ENCODE measurements around the gene MMP13. TPM values are rescaled to one million over a fixed set of nuclear protein-coding genes. Genes with fewer than 3 reads are reported as not detected.
A peak's percentile ranks its signal among the peaks of the same experiment; 100 is the strongest.
"Not testable (repeated sequence)": the region's sequence is repeated elsewhere in the genome, so short reads cannot be mapped to it uniquely, and the experiment has no call there.

The MMP13 gene
- total RNA-seq, 4 donors from 2014 or later, result not detected

DNA sequence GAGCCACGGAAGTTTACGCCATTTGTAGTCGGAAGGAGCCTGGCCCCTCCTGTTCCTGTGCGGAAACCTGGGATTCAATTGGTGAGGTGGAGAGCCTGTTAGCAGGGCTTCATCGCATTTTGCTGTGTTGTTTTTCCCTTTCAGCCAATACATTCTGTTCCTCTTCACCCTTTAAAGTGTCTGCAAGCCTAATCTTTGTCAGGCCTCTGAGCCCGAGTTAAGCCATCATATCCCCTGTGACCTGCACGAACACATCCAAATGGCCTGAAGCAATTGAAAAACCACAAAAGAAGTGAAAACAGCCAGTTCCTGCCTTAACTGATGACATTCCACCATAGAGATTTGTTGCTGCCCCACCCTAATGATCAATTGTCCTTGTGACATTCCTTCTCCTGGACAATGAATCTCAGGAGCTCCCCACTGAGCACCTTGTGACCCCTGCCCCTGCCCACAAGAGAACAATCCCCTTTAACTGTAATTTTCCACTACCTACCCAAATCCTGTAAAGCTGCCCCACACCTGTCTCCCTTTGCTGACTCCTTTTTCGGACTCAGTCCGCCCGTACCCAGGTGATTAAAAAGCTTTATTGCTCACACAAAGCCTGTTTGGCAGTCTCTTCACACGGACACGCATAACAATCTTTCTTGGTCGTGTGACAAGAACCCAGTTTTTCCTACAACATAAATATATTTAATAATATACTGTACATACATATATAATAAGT is 43.6 kb downstream of the MMP13 start:
- Histone ChIP-seq H3K4me3 (no peak overlapping the region), H3K27ac (no peak overlapping the region), H3K4me1 (no peaks in the 10 kb centered on the region), H3K36me3 (no peaks in the 10 kb centered on the region), H3K9me3 (no peaks in the 10 kb centered on the region), H3K27me3 (no peaks in the 10 kb centered on the region)
- ATAC-seq (no peak), DNase-seq (peak in 1 of 2 donors; percentile 40)
- TF ChIP-seq, protein P1, sequence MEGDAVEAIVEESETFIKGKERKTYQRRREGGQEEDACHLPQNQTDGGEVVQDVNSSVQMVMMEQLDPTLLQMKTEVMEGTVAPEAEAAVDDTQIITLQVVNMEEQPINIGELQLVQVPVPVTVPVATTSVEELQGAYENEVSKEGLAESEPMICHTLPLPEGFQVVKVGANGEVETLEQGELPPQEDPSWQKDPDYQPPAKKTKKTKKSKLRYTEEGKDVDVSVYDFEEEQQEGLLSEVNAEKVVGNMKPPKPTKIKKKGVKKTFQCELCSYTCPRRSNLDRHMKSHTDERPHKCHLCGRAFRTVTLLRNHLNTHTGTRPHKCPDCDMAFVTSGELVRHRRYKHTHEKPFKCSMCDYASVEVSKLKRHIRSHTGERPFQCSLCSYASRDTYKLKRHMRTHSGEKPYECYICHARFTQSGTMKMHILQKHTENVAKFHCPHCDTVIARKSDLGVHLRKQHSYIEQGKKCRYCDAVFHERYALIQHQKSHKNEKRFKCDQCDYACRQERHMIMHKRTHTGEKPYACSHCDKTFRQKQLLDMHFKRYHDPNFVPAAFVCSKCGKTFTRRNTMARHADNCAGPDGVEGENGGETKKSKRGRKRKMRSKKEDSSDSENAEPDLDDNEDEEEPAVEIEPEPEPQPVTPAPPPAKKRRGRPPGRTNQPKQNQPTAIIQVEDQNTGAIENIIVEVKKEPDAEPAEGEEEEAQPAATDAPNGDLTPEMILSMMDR (IDR thresholded peaks at IDR 0.05 in 4 of 5, conservative IDR thresholded peaks at IDR 0.05 in 1 of 5), result no peak
- TF ChIP-seq POLR2A (IDR thresholded peaks at IDR 0.05), result no peak
- intact Hi-C loops (cut with DNase I; ENCODE audit: low total_unique reads) (no loop called here), in situ Hi-C loops (cut with MboI; ENCODE audit: low sequenced_read_pairs in 4 of 4) (no loop called here)

DNA sequence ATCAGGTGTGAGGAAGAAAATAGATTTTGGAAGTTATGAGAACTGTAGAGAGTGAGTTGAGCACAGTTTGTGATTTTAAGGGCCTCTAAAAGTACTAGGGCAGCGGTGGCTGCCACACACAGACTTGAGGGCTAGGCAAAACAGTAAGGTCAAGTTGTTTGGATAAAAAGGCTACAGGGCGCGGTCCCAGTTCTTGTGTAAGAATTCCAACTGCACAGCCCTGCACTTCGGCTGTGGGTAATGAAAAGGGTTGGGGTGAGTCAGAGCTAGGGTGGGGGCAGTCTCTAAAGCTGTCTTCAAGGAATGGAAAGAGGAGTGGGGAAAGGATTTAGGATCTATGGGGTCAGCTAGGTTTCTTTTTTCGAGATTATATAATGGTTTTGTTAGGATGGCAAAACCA is 49.7 kb downstream of the MMP13 start:
- H3K27me3 ChIP-seq; ATAC-seq; H3K9me3 ChIP-seq; H3K36me3 ChIP-seq; H3K4me3 ChIP-seq; in situ Hi-C loops (cut with MboI; ENCODE audit: low sequenced_read_pairs in 4 of 4); intact Hi-C loops (cut with DNase I; ENCODE audit: low total_unique reads); H3K4me1 ChIP-seq; H3K27ac ChIP-seq: not testable (repeated sequence)
- peak in 1 of 2 donors; percentile 14 for DNase-seq

DNA sequence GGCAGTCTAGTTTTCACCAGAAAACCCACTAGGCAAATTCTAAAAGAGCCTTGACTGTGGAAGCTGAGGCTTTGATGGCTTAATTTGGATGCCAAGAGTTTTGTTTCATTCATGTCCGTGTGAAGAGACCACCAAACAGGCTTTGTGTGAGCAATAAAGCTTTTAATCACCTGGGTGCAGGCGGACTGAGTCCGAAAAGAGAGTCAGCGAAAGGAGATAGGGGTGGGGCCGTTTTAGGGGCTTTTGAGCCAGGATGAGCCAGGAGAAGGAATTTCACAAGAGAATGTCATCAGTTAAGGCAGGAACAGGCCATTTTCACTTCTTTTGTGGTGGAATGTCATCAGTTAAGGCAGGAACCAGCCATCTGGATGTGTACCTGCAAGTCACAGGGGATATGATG is 51.6 kb downstream of the MMP13 start:
- H3K27me3 ChIP-seq; DNase-seq; intact Hi-C loops (cut with DNase I; ENCODE audit: low total_unique reads); in situ Hi-C loops (cut with MboI; ENCODE audit: low sequenced_read_pairs in 4 of 4); H3K4me1 ChIP-seq; H3K4me3 ChIP-seq; H3K27ac ChIP-seq; H3K9me3 ChIP-seq; H3K36me3 ChIP-seq; ATAC-seq: not testable (repeated sequence)

DNA sequence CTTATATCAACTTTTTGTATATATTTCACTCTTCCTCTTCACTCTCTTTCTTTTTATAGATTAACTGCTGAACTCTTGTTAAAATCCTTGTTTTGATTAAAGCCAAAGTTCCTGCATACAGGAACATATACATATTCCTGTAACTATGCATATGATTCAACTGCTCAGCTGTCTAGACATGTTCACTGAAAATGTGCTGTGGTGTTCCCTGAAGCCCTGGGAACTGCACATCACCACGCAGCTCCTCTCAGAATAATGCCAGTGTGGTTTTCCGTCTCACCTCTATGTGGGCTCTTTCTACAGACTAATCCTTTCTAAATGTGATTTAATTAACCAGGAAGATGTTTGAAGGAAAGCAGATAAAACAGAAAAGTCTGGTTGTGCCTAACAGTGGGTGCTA is 55.2 kb downstream of the MMP13 start:
- Histone ChIP-seq H3K36me3 (no peaks in the 10 kb centered on the region), H3K9me3 (no peaks in the 10 kb centered on the region), H3K4me1 (no peaks in the 10 kb centered on the region), H3K27me3 (no peaks in the 10 kb centered on the region), H3K27ac (no peak overlapping the region), H3K4me3 (no peak overlapping the region)
- intact Hi-C loops (cut with DNase I; ENCODE audit: low total_unique reads), result no loop called here
- TF ChIP-seq, protein P1 (IDR thresholded peaks at IDR 0.05 in 4 of 5, conservative IDR thresholded peaks at IDR 0.05 in 1 of 5), result no peak
- TF ChIP-seq POLR2A (IDR thresholded peaks at IDR 0.05), result no peak
- no peak for DNase-seq
- in situ Hi-C loops (cut with MboI; ENCODE audit: low sequenced_read_pairs in 4 of 4), result no loop called here
- ATAC-seq, result no peak

Other genes starting within 250 kb of the MMP13 start
- gene MMP27, start 250.0 kb downstream of the MMP13 start, total RNA-seq, result not detected
- gene MMP8, start 230.8 kb downstream of the MMP13 start, total RNA-seq, result under 1 TPM in 3 of 4 donors, not detected in 1; 0.13 to 0.46 (median 0.24) TPM
- not detected for gene MMP10, start 175.1 kb downstream of the MMP13 start, total RNA-seq
- not detected for gene MMP1, start 157.6 kb downstream of the MMP13 start, total RNA-seq
- gene MMP3, start 112.1 kb downstream of the MMP13 start, total RNA-seq, result 100 to 1,000 TPM in 1 of 4 donors, 10 to 100 TPM in 3; 10.4 to 201 (median 80.5) TPM
- gene MMP12, start 80.8 kb downstream of the MMP13 start, total RNA-seq, result not detected
- 10 to 100 TPM; 31.6 to 57.5 (median 50.8) TPM for gene DCUN1D5, start 136.4 kb upstream of the MMP13 start, total RNA-seq
- gene DYNC2H1, start 153.7 kb upstream of the MMP13 start, total RNA-seq, result 1 to 10 TPM; 1.7 to 2.2 (median 1.9) TPM

Data from gastrocnemius medialis (tissue), 4 donors.